MM.1S (cell line): ENCODE results near the gene PPM1K.

Experiments
- DNase-seq: peaks from one replicate; pipeline ENCODE4 v3.0.0-alpha.2; 2015
- H2AFZ ChIP-seq: fragments of 300-600 bp; sonication (generic); 2 replicates; pipeline ENCODE4 v1.6.0; 2016; ENCODE audit warnings: antibody characterized with exemption, low read length
- H3F3A ChIP-seq: fragments of 300-600 bp; sonication (generic); 2 replicates; pipeline ENCODE4 v1.6.1; 2016; ENCODE audit warnings: mild to moderate bottlenecking, antibody characterized with exemption, low read length, moderate library complexity, mixed read lengths; ENCODE audit not compliant: insufficient read depth
- H3K27ac ChIP-seq: fragments of 300-600 bp; sonication (generic); 2 replicates; pipeline ENCODE4 v1.5.1; 2016; ENCODE audit warnings: mild to moderate bottlenecking, low read length
- H3K27me3 ChIP-seq: fragments of 300-600 bp; sonication (generic); replicated peaks from 2 replicates; pipeline ENCODE4 v1.6.0; 2016; ENCODE audit warnings: low read length; ENCODE audit not compliant: insufficient read depth
- H3K36me3 ChIP-seq: fragments of 300-600 bp; sonication (generic); replicated peaks from 2 replicates; pipeline ENCODE4 v1.6.1; 2016; ENCODE audit warnings: mild to moderate bottlenecking, low read length, mixed read lengths; ENCODE audit not compliant: insufficient read depth
- H3K4me1 ChIP-seq: fragments of 300-600 bp; sonication (generic); 2 replicates; pipeline ENCODE4 v1.6.1; 2016; ENCODE audit warnings: low read length, mixed read lengths
- H3K4me2 ChIP-seq: fragments of 300-600 bp; sonication (generic); 2 replicates; pipeline ENCODE4 v1.6.0; 2016; ENCODE audit warnings: low read depth, low read length
- H3K4me3 ChIP-seq: fragments of 300-600 bp; sonication (generic); 2 replicates; pipeline ENCODE4 v1.5.1; 2016; ENCODE audit warnings: low read length, mixed read lengths
- H3K79me2 ChIP-seq: fragments of 300-600 bp; sonication (generic); 2 replicates; pipeline ENCODE4 v1.6.1; 2016; ENCODE audit warnings: mixed run types, low read length, mixed read lengths
- H3K9ac ChIP-seq: fragments of 300-600 bp; sonication (generic); 2 replicates; pipeline ENCODE4 v1.6.1; 2016; ENCODE audit warnings: low read length, mixed read lengths
- H3K9me2 ChIP-seq: fragments of 300-600 bp; sonication (generic); replicated peaks from 2 replicates; pipeline ENCODE4 v1.6.1; 2016; ENCODE audit warnings: mild to moderate bottlenecking, low read length, mixed read lengths; ENCODE audit not compliant: insufficient read depth
- H3K9me3 ChIP-seq: fragments of 300-600 bp; sonication (generic); replicated peaks from 2 replicates; pipeline ENCODE4 v1.6.1; 2016; ENCODE audit warnings: mild to moderate bottlenecking, low read length, mixed read lengths; ENCODE audit not compliant: insufficient read depth
- H4K20me1 ChIP-seq: fragments of 300-600 bp; sonication (generic); 2 replicates; pipeline ENCODE4 v1.6.1; 2016; ENCODE audit warnings: mild to moderate bottlenecking, low read length, moderate library complexity, mixed read lengths; ENCODE audit not compliant: insufficient read depth
- EZH2 ChIP-seq: fragments of 300-600 bp; sonication (generic); optimal IDR thresholded peaks from 2 replicates; pipeline ENCODE3; 2017; ENCODE audit warnings: low read depth, mild to moderate bottlenecking, antibody characterized with exemption, low read length, mixed read lengths
- EZH2phosphoT487 ChIP-seq: fragments of 300-600 bp; sonication (generic); IDR thresholded peaks from 2 replicates; pipeline ENCODE4 v1.6.1; 2018; ENCODE audit warnings: antibody characterized with exemption, low read length
- TF ChIP-seq, protein P1 (sequence below): fragments of 300-600 bp; sonication (generic); IDR thresholded peaks from 2 replicates; pipeline ENCODE4 v1.5.1; 2016; ENCODE audit warnings: antibody characterized with exemption, low read length, mixed read lengths

Gene PPM1K

GRCh38 chr4:88242144-88242543, 42.2 kb downstream of the PPM1K start:
- Histone ChIP-seq H3K9me2 (no peaks in the 10 kb centered on the region), H3K79me2 (no peaks in the 10 kb centered on the region), H3K27ac (no peak overlapping the region), H3K36me3 (no peaks in the 10 kb centered on the region), H3K4me3 (no peak overlapping the region), H3K9me3 (no peaks in the 10 kb centered on the region), H3K4me2 (no peak overlapping the region), H2AFZ (no peak overlapping the region), H3K4me1 (no peaks in the 10 kb centered on the region), H3K9ac (no peak overlapping the region), H3K27me3 (no peaks in the 10 kb centered on the region), H3F3A (no peaks in the 10 kb centered on the region), H4K20me1 (no peaks in the 10 kb centered on the region)
- no peak for TF ChIP-seq EZH2phosphoT487
- TF ChIP-seq EZH2, result no peak
- TF ChIP-seq, protein P1, sequence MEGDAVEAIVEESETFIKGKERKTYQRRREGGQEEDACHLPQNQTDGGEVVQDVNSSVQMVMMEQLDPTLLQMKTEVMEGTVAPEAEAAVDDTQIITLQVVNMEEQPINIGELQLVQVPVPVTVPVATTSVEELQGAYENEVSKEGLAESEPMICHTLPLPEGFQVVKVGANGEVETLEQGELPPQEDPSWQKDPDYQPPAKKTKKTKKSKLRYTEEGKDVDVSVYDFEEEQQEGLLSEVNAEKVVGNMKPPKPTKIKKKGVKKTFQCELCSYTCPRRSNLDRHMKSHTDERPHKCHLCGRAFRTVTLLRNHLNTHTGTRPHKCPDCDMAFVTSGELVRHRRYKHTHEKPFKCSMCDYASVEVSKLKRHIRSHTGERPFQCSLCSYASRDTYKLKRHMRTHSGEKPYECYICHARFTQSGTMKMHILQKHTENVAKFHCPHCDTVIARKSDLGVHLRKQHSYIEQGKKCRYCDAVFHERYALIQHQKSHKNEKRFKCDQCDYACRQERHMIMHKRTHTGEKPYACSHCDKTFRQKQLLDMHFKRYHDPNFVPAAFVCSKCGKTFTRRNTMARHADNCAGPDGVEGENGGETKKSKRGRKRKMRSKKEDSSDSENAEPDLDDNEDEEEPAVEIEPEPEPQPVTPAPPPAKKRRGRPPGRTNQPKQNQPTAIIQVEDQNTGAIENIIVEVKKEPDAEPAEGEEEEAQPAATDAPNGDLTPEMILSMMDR, result no peak
- no peak for DNase-seq

DNA sequence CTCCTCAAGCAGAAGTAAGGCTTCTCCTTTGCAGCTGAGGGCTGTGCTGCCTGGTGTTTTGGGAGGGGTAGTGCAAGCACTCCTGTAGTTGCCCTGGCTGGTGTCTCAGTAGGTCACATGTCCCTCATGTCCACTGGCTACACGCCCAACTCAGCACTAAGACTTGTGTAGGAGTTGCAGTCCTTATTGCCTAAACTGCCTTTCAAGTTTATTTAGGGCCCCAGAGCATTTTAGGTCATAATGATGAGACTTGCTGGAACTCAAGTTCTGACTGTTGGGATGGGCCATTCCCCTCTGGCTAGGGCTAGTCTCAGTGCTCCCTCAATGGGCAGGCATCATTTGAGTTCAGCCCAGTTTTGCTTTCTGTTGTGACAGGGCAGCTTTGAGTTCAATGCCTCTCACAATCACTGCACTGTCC, 44.1 kb downstream of the PPM1K start:
- no peaks in the 10 kb centered on the region for H3K4me1 ChIP-seq
- no peaks in the 10 kb centered on the region for H3F3A ChIP-seq
- no peak overlapping the region for H3K4me3 ChIP-seq
- H3K9ac ChIP-seq, result no peak overlapping the region
- H3K9me3 ChIP-seq, result no peaks in the 10 kb centered on the region
- no peaks in the 10 kb centered on the region for H3K9me2 ChIP-seq
- H2AFZ ChIP-seq, result no peak overlapping the region
- no peaks in the 10 kb centered on the region for H3K79me2 ChIP-seq
- H3K27me3 ChIP-seq, result no peaks in the 10 kb centered on the region
- no peak overlapping the region for H3K27ac ChIP-seq
- H4K20me1 ChIP-seq, result no peaks in the 10 kb centered on the region
- H3K36me3 ChIP-seq, result no peaks in the 10 kb centered on the region
- no peak overlapping the region for H3K4me2 ChIP-seq
- TF ChIP-seq EZH2 (no peak), EZH2phosphoT487 (no peak)
- TF ChIP-seq, protein P1, result no peak
- no peak for DNase-seq

- no peaks in the 10 kb centered on the region for H3K4me1 ChIP-seq
- DNase-seq, result no peak
- H3K4me3 ChIP-seq, result no peak overlapping the region
- H3K9ac ChIP-seq, result no peak overlapping the region
- H4K20me1 ChIP-seq, result no peaks in the 10 kb centered on the region
- H2AFZ ChIP-seq, result no peak overlapping the region
- no peaks in the 10 kb centered on the region for H3K79me2 ChIP-seq
- no peaks in the 10 kb centered on the region for H3K36me3 ChIP-seq
- TF ChIP-seq EZH2, result no peak
- TF ChIP-seq, protein P1, result no peak
- no peak for TF ChIP-seq EZH2phosphoT487
- no peaks in the 10 kb centered on the region for H3F3A ChIP-seq
- no peaks in the 10 kb centered on the region for H3K9me2 ChIP-seq
- H3K4me2 ChIP-seq, result no peak overlapping the region
- no peaks in the 10 kb centered on the region for H3K27me3 ChIP-seq
- no peaks in the 10 kb centered on the region for H3K9me3 ChIP-seq
- no peak overlapping the region for H3K27ac ChIP-seq
These were observed 53.2 kb downstream of the PPM1K start for GRCh38 chr4:88230969-88231771.
